ENCODE measurements around the gene TRIM61.
"Not testable (repeated sequence)": the region's sequence is repeated elsewhere in the genome, so short reads cannot be mapped to it uniquely, and the experiment has no call there.

The TRIM61 gene

GRCh38 chr4:164977243-164978164 lies at the start of gene TRIM61:
Gene TRIM61, minus strand, starts transcription at chr4:164977657. Its CDS starts 7,655 bp downstream, at chr4:164970002.
- DNase-seq (ENCODE audit: low spot score) = no peak
- FAIRE-seq = no peak

GRCh38 chr4:165025782-165026181 lies 48.3 kb upstream of the TRIM61 start:
- FAIRE-seq; DNase-seq (ENCODE audit: low spot score): not testable (repeated sequence)

GRCh38 chr4:165019995-165020394 lies 42.5 kb upstream of the TRIM61 start:
- not testable (repeated sequence) for FAIRE-seq; DNase-seq (ENCODE audit: low spot score)

GRCh38 chr4:165016971-165017370 lies 39.5 kb upstream of the TRIM61 start:
- no peak for FAIRE-seq

DNA sequence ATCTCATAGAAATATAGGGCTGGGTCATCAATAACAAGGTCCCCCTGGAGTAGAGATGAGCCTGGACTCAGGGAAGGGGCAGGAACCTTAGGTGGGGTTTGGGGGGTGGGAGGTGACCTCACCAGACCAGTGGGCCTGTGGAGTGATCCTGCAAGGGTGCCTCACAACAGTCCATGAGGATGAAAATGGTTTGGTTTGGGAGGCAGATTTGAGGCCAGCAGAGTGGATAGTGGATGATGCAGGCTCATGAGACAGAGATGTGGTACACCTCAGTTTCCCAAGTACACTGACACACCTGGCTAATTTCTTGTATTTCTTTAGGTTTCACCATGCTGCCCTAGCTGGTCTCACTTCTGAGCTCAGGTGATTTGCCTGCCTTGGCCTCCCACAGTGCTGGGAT lies 36.2 kb upstream of the TRIM61 start:
- FAIRE-seq = no peak
- DNase-seq (ENCODE audit: low spot score) = no peak

More at GRCh38 chr4:165016971-165017370, 39.5 kb upstream of the TRIM61 start:
- no peak for DNase-seq (ENCODE audit: low spot score)

- no peak for FAIRE-seq
- DNase-seq (ENCODE audit: low spot score) = no peak
Observed at GRCh38 chr4:165011403-165011802, 33.9 kb upstream of the TRIM61 start.

- no peak for DNase-seq (ENCODE audit: low spot score)
- FAIRE-seq = no peak
Observed at GRCh38 chr4:165010991-165011390, 33.5 kb upstream of the TRIM61 start.

- no peak for DNase-seq (ENCODE audit: low spot score)
- FAIRE-seq = no peak
Observed at GRCh38 chr4:165010487-165010886, 33.0 kb upstream of the TRIM61 start.

DNA sequence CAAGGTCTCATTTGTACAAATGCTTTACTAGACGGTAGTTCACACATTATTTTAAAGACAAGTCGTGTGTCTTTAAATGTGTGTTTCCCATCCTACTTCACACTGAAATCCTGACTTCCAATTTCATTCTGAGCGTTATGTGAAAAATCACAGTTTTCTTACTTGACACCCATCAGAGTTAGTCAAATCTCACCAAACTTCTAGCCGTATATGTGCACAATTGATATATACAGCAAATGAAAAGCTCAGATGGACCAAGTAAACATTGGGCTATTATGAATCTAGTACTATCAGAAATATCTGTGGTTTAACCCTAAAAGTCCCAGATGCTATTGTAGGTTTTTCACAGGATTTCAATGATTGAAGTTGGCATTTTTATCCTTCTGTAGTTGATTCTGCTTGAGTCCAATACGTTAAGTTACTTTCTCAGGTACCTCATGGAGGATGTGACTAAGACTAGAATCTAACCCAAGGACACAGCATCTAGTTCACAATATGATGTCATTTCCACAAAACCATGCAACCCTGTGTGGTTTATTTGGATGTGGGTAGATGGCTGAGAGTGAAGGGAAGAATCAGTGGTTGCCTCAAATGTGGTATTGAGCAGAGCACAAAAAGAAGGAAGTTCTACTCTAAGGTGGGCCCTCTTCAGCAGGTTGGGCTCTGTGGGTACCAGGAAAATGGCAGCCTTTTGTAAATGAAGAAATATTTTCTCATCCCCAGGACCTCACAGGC lies 32.2 kb upstream of the TRIM61 start:
- FAIRE-seq = no peak

GRCh38 chr4:165006886-165007285 lies 29.4 kb upstream of the TRIM61 start:
- FAIRE-seq (no peak), DNase-seq (ENCODE audit: low spot score) (no peak)

More for the DNA sequence above, 32.2 kb upstream of the TRIM61 start:
- no peak for DNase-seq (ENCODE audit: low spot score)

GRCh38 chr4:165006456-165006855 lies 29.0 kb upstream of the TRIM61 start:
- DNase-seq (ENCODE audit: low spot score) = no peak
- no peak for FAIRE-seq

GRCh38 chr4:165005352-165005925 lies 28.0 kb upstream of the TRIM61 start:
- FAIRE-seq (no peak), DNase-seq (ENCODE audit: low spot score) (no peak)

GRCh38 chr4:165001957-165002356 lies 24.5 kb upstream of the TRIM61 start:
- not testable (repeated sequence) for DNase-seq (ENCODE audit: low spot score); FAIRE-seq

GRCh38 chr4:164998526-164999080 lies 21.1 kb upstream of the TRIM61 start:
- not testable (repeated sequence) for DNase-seq (ENCODE audit: low spot score); FAIRE-seq

- DNase-seq (ENCODE audit: low spot score) (no peak), FAIRE-seq (no peak)
Observed at GRCh38 chr4:164997941-164998340, 20.5 kb upstream of the TRIM61 start.

GRCh38 chr4:164997324-164997723 lies 19.9 kb upstream of the TRIM61 start:
- FAIRE-seq (no peak), DNase-seq (ENCODE audit: low spot score) (no peak)

DNA sequence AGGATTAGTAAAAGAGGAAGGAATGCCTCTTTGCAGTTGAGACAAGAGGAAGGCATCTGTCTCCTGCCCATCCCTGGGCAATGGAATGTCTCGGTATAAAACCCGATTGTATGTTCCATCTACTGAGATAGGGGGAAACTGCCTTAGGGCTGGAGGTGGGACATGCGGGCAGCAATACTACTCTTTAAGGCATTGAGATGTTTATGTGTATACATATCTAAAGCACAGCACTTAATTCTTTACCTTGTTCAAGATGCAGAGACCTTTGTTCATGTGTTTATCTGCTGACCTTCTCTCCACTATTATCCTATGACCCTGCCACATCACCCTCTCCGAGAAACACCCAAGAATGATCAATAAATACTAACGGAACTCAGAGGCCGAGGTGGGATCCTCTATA lies 18.7 kb upstream of the TRIM61 start:
- FAIRE-seq; DNase-seq (ENCODE audit: low spot score): not testable (repeated sequence)

DNA sequence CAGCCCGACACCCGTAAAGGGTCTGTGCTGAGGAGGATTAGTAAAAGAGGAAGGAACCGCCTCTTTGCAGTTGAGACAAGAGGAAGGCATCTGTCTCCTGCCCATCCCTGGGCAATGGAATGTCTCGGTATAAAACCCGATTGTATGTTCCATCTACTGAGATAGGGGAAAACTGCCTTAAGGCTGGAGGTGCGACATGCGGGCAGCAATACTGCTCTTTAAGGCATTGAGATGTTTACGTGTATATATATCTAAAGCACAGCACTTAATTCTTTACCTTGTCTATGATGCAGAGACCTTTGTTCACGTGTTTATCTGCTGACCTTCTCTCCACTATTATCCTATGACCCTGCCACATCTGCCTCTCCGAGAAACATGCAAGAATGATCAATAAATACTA lies 13.3 kb upstream of the TRIM61 start:
- DNase-seq (ENCODE audit: low spot score); FAIRE-seq: not testable (repeated sequence)

DNA sequence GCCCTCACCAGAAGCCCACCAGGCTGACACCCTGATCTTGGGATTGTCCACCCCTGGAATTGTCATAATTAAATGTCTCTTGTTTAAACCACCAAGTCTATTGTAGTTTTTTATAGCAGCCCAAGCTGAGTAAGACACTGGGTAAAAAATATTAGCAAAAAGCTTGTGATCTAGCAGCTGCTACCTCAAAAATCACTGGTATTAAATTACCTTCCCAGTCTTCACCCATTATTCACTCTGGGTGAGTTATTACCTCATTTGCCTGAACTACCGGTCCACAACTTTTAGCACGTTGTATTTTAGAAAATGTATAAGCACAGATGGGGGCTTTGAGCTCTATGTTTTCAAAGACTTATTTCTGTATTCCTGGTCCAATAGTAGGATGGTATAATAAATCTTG lies 12.0 kb upstream of the TRIM61 start:
- no peak for FAIRE-seq

GRCh38 chr4:164971929-164972328 lies 5.5 kb downstream of the TRIM61 start:
- not testable (repeated sequence) for FAIRE-seq; DNase-seq (ENCODE audit: low spot score)

More for the DNA sequence above, 12.0 kb upstream of the TRIM61 start:
- DNase-seq (ENCODE audit: low spot score) = no peak

DNA sequence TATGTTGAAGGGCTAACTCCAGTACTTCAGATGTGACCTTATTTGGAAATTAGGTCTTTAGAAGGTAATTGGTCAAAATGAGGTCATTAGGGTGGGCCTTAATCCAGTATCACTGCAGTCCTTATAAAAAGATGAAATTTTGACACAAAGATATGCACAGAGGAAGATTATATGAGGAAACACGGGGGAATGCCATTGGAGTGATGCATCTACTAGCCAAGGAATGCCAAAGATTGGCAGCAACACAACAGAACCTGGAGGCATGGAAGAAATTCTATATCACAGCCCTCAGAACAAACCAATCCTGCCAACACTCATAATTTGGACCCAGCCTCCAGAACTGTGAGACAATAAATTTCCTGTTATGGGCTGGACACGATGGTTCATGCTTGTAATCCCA lies 17.6 kb downstream of the TRIM61 start:
- no peak for FAIRE-seq
- peak; percentile 20 for DNase-seq (ENCODE audit: low spot score)
